OCI-M2 (cell line): ENCODE measurements around the gene ALOX5AP.

Experiments used
- DNase-seq: peaks from one replicate; lab custom pipeline; 2025; ENCODE audit not compliant: unreplicated experiment; lab: John Stamatoyannopoulos, UW

The ALOX5AP gene

DNA sequence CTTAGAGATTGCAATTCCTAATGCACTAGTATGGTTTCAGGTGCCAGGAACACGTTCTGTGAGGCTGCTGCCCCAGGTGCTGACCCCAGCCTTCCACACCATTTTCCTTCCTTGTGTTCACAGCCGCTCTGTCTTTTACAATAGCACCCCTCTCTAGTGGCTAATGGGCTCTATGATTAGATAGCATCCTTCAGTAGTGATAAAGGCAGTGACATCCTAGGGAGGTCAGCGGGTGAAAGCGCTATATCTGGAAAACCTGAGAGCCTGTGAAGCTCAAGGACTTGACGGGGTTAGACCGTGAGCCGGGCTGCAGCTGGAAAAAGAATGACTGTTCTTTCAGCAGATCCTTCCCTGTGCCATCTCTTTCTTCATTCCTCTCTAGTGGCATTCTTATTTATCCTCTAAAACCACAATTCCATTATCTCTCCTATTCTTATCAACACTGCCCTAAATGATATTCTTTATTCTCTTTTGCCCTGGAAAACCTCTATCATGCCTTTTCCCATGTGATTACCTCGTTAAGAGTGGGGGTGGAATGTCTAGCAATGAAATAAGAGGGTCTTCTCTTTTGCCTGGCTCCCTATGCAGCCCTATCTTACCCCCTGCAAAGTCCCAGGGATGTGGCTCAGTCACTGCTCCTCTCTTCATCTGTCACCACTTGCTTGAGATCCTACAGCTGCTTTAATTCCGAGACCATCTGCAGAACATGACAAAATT is 21.8 kb downstream of the ALOX5AP start:
- no peak for DNase-seq

DNA sequence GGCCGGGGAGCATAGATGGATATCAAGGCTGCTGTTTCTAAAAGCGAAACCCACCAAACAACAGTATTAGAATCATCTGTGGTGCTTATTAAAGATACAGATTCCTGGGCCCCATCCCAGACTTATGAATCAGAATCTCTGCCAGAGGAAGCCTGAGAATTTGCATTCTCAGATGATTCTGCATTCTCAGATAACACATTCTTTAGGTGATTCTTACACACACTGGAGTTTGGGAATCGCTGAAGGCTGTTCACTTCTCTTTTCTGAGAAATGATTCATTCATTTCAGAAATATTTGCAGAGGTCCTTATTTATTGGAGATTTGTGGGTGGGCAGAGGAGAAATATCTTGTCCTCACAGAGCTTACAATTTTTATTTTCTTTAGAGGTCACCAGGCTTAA is 24.4 kb downstream of the ALOX5AP start:
- no peak for DNase-seq

DNA sequence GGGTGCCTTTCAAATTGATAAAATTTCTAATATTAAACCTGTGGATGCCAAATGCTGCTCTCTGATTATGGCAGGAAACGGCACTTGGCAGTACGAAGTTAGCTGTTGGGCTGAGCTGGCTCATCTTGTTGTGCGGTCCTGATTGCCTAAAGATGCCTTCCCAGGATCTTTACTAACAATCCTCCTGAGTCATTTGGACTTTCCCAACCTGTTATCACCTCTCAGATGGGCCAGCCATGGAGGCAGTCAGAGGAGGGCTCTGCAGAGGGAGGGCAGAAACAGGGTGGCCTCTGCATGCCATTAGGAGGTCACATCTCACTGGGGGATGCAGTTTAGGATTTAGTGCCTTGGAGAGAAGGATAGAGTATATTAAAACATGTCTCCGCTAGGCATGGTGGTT is 27.3 kb downstream of the ALOX5AP start:
- no peak for DNase-seq

- DNase-seq: no peak
Observed at GRCh38 chr13:30763786-30764413, 28.6 kb downstream of the ALOX5AP start.

DNA sequence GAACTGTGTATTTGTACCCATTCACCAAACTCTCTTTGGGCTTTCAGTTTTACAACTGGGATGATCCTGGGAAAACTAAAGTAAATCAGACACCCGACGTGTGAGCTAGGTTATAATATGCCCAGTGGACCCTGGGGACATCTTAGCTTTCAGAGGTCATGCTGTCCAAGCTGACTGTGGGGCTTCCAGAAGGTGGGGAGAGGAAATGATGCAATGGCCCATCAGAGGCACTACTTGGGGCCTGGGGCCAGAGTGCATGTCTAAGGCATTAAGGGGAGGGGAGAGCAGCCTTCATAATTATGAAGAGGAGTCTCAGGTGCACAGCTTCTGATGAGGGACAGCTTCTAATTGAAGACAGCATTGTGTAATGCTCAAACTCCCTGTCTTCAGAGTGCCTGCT is 30.9 kb downstream of the ALOX5AP start:
- DNase-seq: no peak

- DNase-seq: no peak
Observed at GRCh38 chr13:30770929-30771328, 35.6 kb downstream of the ALOX5AP start.

DNA sequence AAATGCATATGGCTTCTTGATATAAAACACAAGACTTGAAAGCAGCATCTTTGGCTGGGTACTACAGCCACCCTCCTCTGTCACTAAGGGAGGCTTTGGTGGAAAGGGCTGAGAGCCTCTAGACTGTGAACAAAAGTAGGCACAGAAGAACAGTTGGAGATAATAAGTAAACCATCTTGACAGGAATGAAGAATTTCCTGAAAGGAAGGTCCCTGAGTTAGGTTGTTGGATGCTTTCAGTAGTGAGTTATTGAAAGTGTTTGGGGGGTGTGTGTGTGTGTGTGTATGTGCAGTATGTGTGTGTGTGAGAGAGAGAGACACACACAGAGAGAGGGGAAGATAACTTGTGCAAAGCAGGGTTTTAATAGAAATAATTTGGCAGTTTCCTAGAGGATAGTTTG is 38.2 kb downstream of the ALOX5AP start:
- DNase-seq: no peak

DNA sequence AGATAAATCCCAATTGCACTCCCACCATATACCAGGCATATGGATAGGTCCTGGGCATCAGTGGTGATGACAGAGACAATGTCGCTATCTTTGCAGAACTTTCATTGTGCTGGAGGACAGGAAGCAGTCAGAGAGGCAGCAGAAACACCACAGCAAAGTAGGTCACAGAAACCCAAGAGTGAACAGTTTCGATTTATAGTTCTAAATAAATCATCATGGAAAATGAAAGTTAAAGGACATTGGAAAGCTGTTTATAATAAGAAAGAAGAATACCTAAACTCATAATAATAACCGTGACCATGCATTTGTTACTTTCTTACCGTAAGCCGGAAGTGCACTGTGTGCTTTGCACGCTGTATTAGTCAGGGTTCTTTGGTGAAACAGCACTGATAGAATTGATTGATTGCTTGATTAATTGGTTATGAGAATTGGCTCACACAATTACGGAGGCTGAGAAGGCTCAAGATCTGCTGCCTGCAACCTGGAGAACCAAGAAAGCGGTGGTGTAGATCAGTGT is 38.9 kb downstream of the ALOX5AP start:
- DNase-seq: no peak

GRCh38 chr13:30776661-30777060 is 41.3 kb downstream of the ALOX5AP start:
- no peak for DNase-seq

DNA sequence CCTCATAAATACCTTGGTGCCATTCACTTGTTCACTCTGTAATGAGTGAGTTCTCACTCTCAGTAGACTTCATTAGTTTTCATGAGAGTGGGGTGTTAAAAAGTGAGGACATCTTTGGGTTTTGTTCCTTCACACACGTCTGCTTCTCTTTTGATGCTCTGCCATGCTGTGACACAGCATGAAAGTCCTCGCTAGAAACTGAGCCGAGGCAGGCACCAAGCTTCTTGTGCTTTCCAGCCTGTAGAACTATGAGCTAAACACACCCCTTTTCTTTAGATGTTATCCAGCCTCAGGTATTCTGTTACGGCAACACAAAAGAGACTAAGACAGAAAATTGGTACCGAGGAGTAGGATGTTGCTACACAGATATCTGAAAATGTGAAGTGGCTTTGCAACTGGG is 43.7 kb downstream of the ALOX5AP start:
- DNase-seq: no peak

DNA sequence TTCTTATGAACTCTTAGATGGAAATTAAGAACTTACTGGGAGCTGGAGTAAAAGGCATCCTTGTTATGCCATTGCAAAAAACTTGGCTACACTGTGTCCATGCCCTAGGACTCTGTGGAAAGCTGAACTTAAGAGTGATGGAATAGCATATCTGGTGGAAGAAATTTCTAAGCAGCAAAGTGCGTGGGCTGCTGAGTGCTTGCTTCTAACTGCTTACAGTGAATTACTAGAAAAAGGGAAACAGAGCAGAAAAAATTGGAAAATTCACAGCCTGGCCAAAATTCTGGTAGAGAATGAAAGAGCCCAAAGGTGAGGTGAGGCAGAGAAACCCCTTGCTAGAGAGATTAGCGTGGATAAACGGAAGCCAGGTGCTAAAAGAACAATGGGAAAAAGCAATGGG is 44.3 kb downstream of the ALOX5AP start:
- no peak for DNase-seq

GRCh38 chr13:30780338-30780981 is 45.1 kb downstream of the ALOX5AP start:
- no peak for DNase-seq

- DNase-seq: no peak
Observed at GRCh38 chr13:30785191-30785850, 50.0 kb downstream of the ALOX5AP start.

- DNase-seq: no peak
Observed at GRCh38 chr13:30786648-30787047, 51.3 kb downstream of the ALOX5AP start.

DNA sequence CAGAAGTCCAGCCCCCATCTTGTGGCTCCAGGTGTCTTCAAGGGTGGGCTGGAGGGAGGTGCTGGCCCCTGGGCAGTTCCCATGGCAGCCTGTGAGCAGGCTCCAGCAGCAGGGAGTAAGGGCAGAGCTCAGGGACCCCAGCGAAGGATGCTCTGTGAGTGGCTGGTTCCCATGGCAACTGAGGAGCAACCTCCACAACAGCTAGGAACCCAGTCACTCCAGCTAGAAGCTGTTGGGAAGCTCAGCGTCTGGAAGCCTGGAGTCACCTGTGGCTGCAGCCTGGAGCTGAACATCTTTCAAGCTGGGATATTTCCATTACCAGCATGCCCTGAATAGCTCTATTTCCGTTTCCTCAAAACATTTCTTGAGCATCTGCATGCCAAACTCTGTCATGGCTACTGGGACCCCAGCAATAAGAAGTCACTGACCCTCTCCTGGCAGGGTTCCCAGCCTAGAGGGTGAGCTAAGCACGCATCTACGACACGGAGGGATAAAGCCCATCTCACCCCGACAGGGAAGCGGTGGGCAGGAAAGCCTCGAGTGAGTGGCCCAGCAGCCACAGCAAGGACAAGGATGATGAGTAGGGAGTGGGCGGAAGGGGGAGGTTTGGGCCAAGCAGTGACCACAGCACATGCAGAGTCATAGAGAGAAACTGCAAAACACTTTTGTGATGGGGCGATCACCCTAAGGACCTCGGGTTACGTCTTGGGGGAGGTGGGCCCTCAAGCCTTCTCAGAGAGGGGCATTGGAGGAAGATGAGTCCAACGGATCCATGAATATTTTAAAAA is 52.6 kb downstream of the ALOX5AP start:
- DNase-seq: no peak

GRCh38 chr13:30789166-30789862 is 54.0 kb downstream of the ALOX5AP start:
- no peak for DNase-seq

GRCh38 chr13:30790592-30790991 is 55.2 kb downstream of the ALOX5AP start:
- DNase-seq: no peak

DNA sequence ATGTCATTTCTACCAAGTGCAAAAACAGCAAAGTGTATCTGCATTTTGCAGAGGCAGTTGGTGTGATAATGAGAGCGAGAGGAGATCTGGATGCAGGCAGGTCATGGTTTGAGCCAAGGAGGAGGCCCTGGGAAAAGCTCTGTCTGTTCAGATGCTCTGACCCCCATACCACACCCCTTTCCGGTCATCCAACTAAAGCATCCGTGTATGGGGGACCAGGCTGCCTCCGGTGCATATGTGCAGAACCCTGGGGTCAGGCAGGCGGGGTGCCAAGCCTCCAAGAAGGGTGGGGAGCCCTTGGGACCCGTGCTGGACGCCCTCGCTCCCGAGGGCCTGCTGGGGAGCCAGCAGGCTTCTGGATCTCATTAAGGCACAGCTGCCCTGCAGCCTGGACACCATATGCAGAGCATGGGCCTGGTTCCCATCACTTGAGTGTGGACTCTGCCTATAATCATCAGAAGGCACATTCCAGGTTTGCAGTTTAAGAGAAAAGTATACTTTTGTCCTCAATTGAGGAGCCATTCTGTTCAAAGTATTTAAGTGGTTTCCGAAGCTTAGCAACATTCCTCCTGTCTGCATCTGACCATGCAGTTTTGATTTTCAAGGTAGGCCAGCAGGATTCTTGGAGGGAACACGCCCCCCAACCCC is 56.1 kb downstream of the ALOX5AP start:
- DNase-seq: no peak

GRCh38 chr13:30792285-30793000 is 57.1 kb downstream of the ALOX5AP start:
- DNase-seq: no peak
